Measurements from ENCODE around the gene SYT7.

Gene SYT7

DNA sequence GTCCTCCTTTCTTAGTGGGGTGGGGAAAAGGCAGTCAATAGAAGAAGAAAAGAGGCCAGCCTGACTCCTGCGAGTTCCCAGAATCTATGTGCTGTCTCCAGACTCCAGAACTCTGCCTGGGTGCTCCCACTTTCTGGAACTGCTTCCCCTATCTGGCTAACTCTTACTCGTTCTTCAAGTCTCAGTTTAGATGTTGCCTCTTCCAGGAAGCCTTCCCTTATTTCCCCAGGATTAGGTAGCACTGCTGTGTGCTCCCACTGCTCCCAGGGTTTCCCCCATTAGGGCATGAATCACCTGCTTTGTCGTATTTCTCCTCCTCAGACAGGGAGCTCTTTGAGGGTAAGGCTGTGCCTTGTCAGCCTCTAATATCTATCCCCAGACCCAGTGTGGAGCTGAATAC is 17.5 kb upstream of the SYT7 start:
- no peaks in the 10 kb centered on the region for H3K9me3 ChIP-seq (ENCODE audit: insufficient read depth, low read length)
- DNase-seq (ENCODE audit: low read depth, low spot score), result no peak
- H3K4me3 ChIP-seq (ENCODE audit: insufficient read length, low read depth), result no peak overlapping the region
- H3K36me3 ChIP-seq (ENCODE audit: insufficient read depth, insufficient read length, low read length), result no peaks in the 10 kb centered on the region
- H3K27me3 ChIP-seq (ENCODE audit: insufficient read depth, insufficient read length), result peaks cover 3% of the 10 kb centered on the region
- no peak for TF ChIP-seq YY1 (IDR thresholded peaks at IDR 0.05; ENCODE audit: insufficient read depth, insufficient read length)
- no peak for TF ChIP-seq SUZ12 (IDR thresholded peaks at IDR 0.05; ENCODE audit: extremely low read depth, insufficient read depth, insufficient read length)
- no peak for TF ChIP-seq ZNF274 (IDR thresholded peaks at IDR 0.05; ENCODE audit: low read depth, low read length)
- peaks cover 48% of the 10 kb centered on the region for H3K4me1 ChIP-seq (ENCODE audit: insufficient read depth, insufficient read length)
- no peak overlapping the region for H3K9ac ChIP-seq (ENCODE audit: insufficient read length, low read depth)

DNA sequence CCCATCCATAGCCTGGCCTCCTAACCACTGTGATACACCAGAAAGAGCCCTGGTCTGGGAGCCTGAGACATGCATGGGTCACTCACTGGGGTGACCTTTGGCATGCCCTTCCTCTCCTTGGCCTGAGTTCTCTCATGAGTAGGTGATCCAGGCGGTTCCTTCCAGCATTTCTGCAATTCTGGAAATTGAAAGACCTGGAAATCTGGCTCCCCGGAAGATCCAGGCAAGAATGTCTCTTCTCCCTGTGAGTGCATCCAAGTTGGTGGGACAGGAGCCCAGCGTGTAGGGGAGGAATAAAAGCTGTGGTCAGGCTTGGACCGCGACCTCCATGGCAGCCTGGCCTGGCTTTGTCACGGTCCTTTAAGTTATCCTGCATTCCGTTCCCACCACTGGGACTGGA is 16.1 kb upstream of the SYT7 start:
- Histone ChIP-seq H3K36me3 (ENCODE audit: insufficient read depth, insufficient read length, low read length) (no peaks in the 10 kb centered on the region), H3K4me1 (ENCODE audit: insufficient read depth, insufficient read length) (peaks cover 44% of the 10 kb centered on the region), H3K4me3 (ENCODE audit: insufficient read length, low read depth) (no peak overlapping the region), H3K9me3 (ENCODE audit: insufficient read depth, low read length) (no peaks in the 10 kb centered on the region), H3K9ac (ENCODE audit: insufficient read length, low read depth) (no peak overlapping the region), H3K27me3 (ENCODE audit: insufficient read depth, insufficient read length) (no peaks in the 10 kb centered on the region)
- DNase-seq (ENCODE audit: low read depth, low spot score), result no peak
- TF ChIP-seq SUZ12 (IDR thresholded peaks at IDR 0.05; ENCODE audit: extremely low read depth, insufficient read depth, insufficient read length) (no peak), ZNF274 (IDR thresholded peaks at IDR 0.05; ENCODE audit: low read depth, low read length) (no peak), YY1 (IDR thresholded peaks at IDR 0.05; ENCODE audit: insufficient read depth, insufficient read length) (no peak)

- Histone ChIP-seq H3K4me1 (ENCODE audit: insufficient read depth, insufficient read length) (peaks cover 40% of the 10 kb centered on the region), H3K27me3 (ENCODE audit: insufficient read depth, insufficient read length) (no peaks in the 10 kb centered on the region), H3K4me3 (ENCODE audit: insufficient read length, low read depth) (no peak overlapping the region), H3K36me3 (ENCODE audit: insufficient read depth, insufficient read length, low read length) (no peaks in the 10 kb centered on the region), H3K9ac (ENCODE audit: insufficient read length, low read depth) (no peak overlapping the region), H3K9me3 (ENCODE audit: insufficient read depth, low read length) (no peaks in the 10 kb centered on the region)
- DNase-seq (ENCODE audit: low read depth, low spot score), result no peak
- no peak for TF ChIP-seq YY1 (IDR thresholded peaks at IDR 0.05; ENCODE audit: insufficient read depth, insufficient read length)
Measured at GRCh38 chr11:61596542-61596941, 15.7 kb upstream of the SYT7 start.

GRCh38 chr11:61594907-61595257 is 14.0 kb upstream of the SYT7 start:
- TF ChIP-seq SUZ12 (IDR thresholded peaks at IDR 0.05; ENCODE audit: extremely low read depth, insufficient read depth, insufficient read length), result no peak
- no peak for TF ChIP-seq YY1 (IDR thresholded peaks at IDR 0.05; ENCODE audit: insufficient read depth, insufficient read length)
- no peak for TF ChIP-seq ZNF274 (IDR thresholded peaks at IDR 0.05; ENCODE audit: low read depth, low read length)
- peaks cover 13% of the 10 kb centered on the region for H3K27me3 ChIP-seq (ENCODE audit: insufficient read depth, insufficient read length)
- H3K4me3 ChIP-seq (ENCODE audit: insufficient read length, low read depth), result no peak overlapping the region
- peaks cover 30% of the 10 kb centered on the region for H3K4me1 ChIP-seq (ENCODE audit: insufficient read depth, insufficient read length)
- DNase-seq (ENCODE audit: low read depth, low spot score), result no peak
- H3K9ac ChIP-seq (ENCODE audit: insufficient read length, low read depth), result peak overlapping the region; percentile 2
- H3K36me3 ChIP-seq (ENCODE audit: insufficient read depth, insufficient read length, low read length), result no peaks in the 10 kb centered on the region
- no peaks in the 10 kb centered on the region for H3K9me3 ChIP-seq (ENCODE audit: insufficient read depth, low read length)

DNA sequence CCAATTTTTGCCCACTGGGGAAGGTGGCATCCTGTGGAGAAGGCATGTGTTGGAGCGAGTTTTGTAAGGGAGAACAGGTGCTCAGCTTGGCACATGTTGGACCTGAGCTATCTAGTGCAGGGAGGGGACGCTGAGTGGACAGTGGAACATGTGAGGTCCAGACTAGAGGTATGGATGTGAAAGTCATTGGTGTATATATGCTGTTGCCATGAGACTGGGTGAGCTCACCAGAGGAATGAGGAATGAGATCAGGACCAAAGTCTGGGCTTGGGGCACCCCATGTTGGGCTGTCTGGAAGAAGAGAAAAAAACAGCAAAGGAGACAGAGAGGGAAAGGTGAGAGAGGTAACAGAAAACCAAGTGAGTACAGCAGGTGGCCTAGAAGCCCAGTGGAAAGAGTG is 12.3 kb upstream of the SYT7 start:
- no peaks in the 10 kb centered on the region for H3K9me3 ChIP-seq (ENCODE audit: insufficient read depth, low read length)
- peaks cover 21% of the 10 kb centered on the region for H3K27me3 ChIP-seq (ENCODE audit: insufficient read depth, insufficient read length)

GRCh38 chr11:61592176-61592575 is 11.3 kb upstream of the SYT7 start:
- TF ChIP-seq YY1 (IDR thresholded peaks at IDR 0.05; ENCODE audit: insufficient read depth, insufficient read length), result no peak
- no peak for TF ChIP-seq SUZ12 (IDR thresholded peaks at IDR 0.05; ENCODE audit: extremely low read depth, insufficient read depth, insufficient read length)
- no peak for TF ChIP-seq ZNF274 (IDR thresholded peaks at IDR 0.05; ENCODE audit: low read depth, low read length)
- Histone ChIP-seq H3K9me3 (ENCODE audit: insufficient read depth, low read length) (no peaks in the 10 kb centered on the region), H3K9ac (ENCODE audit: insufficient read length, low read depth) (no peak overlapping the region), H3K36me3 (ENCODE audit: insufficient read depth, insufficient read length, low read length) (no peaks in the 10 kb centered on the region), H3K4me3 (ENCODE audit: insufficient read length, low read depth) (no peak overlapping the region), H3K27me3 (ENCODE audit: insufficient read depth, insufficient read length) (peaks cover 23% of the 10 kb centered on the region), H3K4me1 (ENCODE audit: insufficient read depth, insufficient read length) (peaks cover 26% of the 10 kb centered on the region)
- no peak for DNase-seq (ENCODE audit: low read depth, low spot score)

More for the DNA sequence above, 12.3 kb upstream of the SYT7 start:
- TF ChIP-seq YY1 (IDR thresholded peaks at IDR 0.05; ENCODE audit: insufficient read depth, insufficient read length) (no peak), ZNF274 (IDR thresholded peaks at IDR 0.05; ENCODE audit: low read depth, low read length) (no peak), SUZ12 (IDR thresholded peaks at IDR 0.05; ENCODE audit: extremely low read depth, insufficient read depth, insufficient read length) (no peak)
- Histone ChIP-seq H3K4me3 (ENCODE audit: insufficient read length, low read depth) (no peak overlapping the region), H3K9ac (ENCODE audit: insufficient read length, low read depth) (no peak overlapping the region), H3K4me1 (ENCODE audit: insufficient read depth, insufficient read length) (peaks cover 26% of the 10 kb centered on the region), H3K36me3 (ENCODE audit: insufficient read depth, insufficient read length, low read length) (no peaks in the 10 kb centered on the region)
- no peak for DNase-seq (ENCODE audit: low read depth, low spot score)

DNA sequence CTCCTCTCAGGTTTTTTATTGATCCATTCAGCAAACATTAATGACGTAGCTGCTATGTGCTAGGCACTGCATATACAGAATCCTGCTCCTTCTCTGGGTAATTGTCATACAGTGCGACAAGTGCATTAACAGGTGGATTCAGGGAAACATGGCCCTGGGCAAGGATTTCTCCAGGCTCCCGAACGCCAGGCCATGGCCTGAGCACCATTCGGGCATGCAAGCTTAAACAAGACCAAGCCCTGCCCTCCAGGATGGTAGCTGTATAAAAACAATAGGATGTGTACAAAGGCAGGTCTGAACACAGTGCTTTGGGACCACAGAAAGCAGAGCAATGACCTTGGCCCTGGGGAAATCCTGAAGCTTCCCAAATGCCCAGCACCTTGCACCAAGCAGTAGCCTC is 9.1 kb upstream of the SYT7 start:
- peaks cover 43% of the 10 kb centered on the region for H3K27me3 ChIP-seq (ENCODE audit: insufficient read depth, insufficient read length)
- no peak for TF ChIP-seq ZNF274 (IDR thresholded peaks at IDR 0.05; ENCODE audit: low read depth, low read length)
- TF ChIP-seq SUZ12 (IDR thresholded peaks at IDR 0.05; ENCODE audit: extremely low read depth, insufficient read depth, insufficient read length), result no peak
- no peak for TF ChIP-seq YY1 (IDR thresholded peaks at IDR 0.05; ENCODE audit: insufficient read depth, insufficient read length)
- H3K9me3 ChIP-seq (ENCODE audit: insufficient read depth, low read length), result no peaks in the 10 kb centered on the region
- no peak for DNase-seq (ENCODE audit: low read depth, low spot score)
- H3K4me3 ChIP-seq (ENCODE audit: insufficient read length, low read depth), result no peak overlapping the region
- H3K9ac ChIP-seq (ENCODE audit: insufficient read length, low read depth), result no peak overlapping the region
- H3K4me1 ChIP-seq (ENCODE audit: insufficient read depth, insufficient read length), result peaks cover 19% of the 10 kb centered on the region
- H3K36me3 ChIP-seq (ENCODE audit: insufficient read depth, insufficient read length, low read length), result no peaks in the 10 kb centered on the region

DNA sequence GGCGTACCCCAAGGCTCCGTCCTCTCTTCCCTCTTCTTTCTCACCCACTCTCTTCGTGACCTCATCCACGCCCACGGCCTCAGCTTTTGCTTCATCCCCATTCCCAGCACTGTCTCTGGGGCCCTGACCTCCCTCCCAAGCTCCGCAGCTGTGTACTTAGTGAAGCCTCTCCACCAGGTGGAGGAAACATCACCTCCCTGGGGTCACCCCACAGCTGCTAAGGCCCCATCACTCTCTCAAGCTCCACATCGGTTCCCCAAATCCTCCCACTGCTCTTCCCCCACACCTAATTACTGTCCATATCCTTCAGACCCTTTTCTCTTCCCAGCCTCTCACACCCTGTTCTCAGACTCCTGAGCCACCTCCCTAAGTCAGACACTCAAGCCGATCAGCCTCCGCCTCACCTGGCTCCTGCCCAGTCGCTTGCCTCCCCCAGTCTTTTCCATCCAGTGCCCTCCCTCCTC is 7.9 kb upstream of the SYT7 start:
- H3K4me3 ChIP-seq (ENCODE audit: insufficient read length, low read depth), result peak overlapping the region; percentile 49
- no peak for DNase-seq (ENCODE audit: low read depth, low spot score)
- peaks cover 10% of the 10 kb centered on the region for H3K4me1 ChIP-seq (ENCODE audit: insufficient read depth, insufficient read length)
- no peaks in the 10 kb centered on the region for H3K36me3 ChIP-seq (ENCODE audit: insufficient read depth, insufficient read length, low read length)
- TF ChIP-seq SUZ12 (IDR thresholded peaks at IDR 0.05; ENCODE audit: extremely low read depth, insufficient read depth, insufficient read length), result no peak
- no peak for TF ChIP-seq ZNF274 (IDR thresholded peaks at IDR 0.05; ENCODE audit: low read depth, low read length)
- TF ChIP-seq YY1 (IDR thresholded peaks at IDR 0.05; ENCODE audit: insufficient read depth, insufficient read length), result no peak
- peaks cover 43% of the 10 kb centered on the region for H3K27me3 ChIP-seq (ENCODE audit: insufficient read depth, insufficient read length)
- H3K9ac ChIP-seq (ENCODE audit: insufficient read length, low read depth), result peak overlapping the region; percentile 66
- no peaks in the 10 kb centered on the region for H3K9me3 ChIP-seq (ENCODE audit: insufficient read depth, low read length)
